ENCODE data around the gene DYNC1H1.

- TF ChIP-seq POLR2A (IDR thresholded peaks at IDR 0.05) (no peak), POLR2AphosphoS5 (IDR thresholded peaks at IDR 0.05) (no peak)
- TF ChIP-seq, protein P1, sequence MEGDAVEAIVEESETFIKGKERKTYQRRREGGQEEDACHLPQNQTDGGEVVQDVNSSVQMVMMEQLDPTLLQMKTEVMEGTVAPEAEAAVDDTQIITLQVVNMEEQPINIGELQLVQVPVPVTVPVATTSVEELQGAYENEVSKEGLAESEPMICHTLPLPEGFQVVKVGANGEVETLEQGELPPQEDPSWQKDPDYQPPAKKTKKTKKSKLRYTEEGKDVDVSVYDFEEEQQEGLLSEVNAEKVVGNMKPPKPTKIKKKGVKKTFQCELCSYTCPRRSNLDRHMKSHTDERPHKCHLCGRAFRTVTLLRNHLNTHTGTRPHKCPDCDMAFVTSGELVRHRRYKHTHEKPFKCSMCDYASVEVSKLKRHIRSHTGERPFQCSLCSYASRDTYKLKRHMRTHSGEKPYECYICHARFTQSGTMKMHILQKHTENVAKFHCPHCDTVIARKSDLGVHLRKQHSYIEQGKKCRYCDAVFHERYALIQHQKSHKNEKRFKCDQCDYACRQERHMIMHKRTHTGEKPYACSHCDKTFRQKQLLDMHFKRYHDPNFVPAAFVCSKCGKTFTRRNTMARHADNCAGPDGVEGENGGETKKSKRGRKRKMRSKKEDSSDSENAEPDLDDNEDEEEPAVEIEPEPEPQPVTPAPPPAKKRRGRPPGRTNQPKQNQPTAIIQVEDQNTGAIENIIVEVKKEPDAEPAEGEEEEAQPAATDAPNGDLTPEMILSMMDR (IDR thresholded peaks at IDR 0.05 in 8 of 11, conservative IDR thresholded peaks at IDR 0.05 in 3 of 11) = no peak
These were observed 138.8 kb downstream of the DYNC1H1 start for GRCh38 chr14:102103062-102103695.

Measured in spleen (tissue), 7 donors.